Activated B cell treated with CpG ODN at 0.5 μM for 24 hours (primary cell): ENCODE measurements around the gene ASTN2. TPM values are rescaled to one million over a fixed set of nuclear protein-coding genes. Genes with fewer than 3 reads are reported as not detected.

ENCODE experiments used
- ATAC-seq: fragments of 200-7000 bp; cut with Tn5 transposase; one replicate; pipeline ENCODE4 v1.10.0; 2021; ENCODE audit warnings: low read depth, mild to moderate bottlenecking, moderate library complexity
- CTCF ChIA-PET: fragments of 350-600 bp; sonication (Branson Sonifier 250); formaldehyde crosslinking; loops from one replicate; lab custom pipeline; 2021; ENCODE audit warnings: antibody characterized with exemption; lab: Charles Lee
- POLR2A ChIA-PET: fragments of 350-600 bp; sonication (Branson Sonifier 250); formaldehyde crosslinking; loops from one replicate; lab custom pipeline; 2021; ENCODE audit warnings: antibody characterized with exemption; lab: Charles Lee
- DNase-seq: peaks from one replicate; pipeline ENCODE4 v3.0.0; 2022
- H3K27ac Mint-ChIP-seq: one replicate; pipeline ENCODE4 v1.8.0; 2020; ENCODE audit warnings: mixed read lengths
- H3K27me3 Mint-ChIP-seq: one replicate; pipeline ENCODE4 v1.8.0; 2021; ENCODE audit warnings: mixed read lengths
- H3K36me3 Mint-ChIP-seq: one replicate; pipeline ENCODE4 v1.8.0; 2021; ENCODE audit warnings: low read depth, mixed read lengths
- H3K4me1 Mint-ChIP-seq: one replicate; pipeline ENCODE4 v1.8.0; 2021; ENCODE audit warnings: mixed read lengths
- H3K4me3 Mint-ChIP-seq: one replicate; pipeline ENCODE4 v1.8.0; 2020; ENCODE audit warnings: mild to moderate bottlenecking, mixed read lengths
- H3K9me3 Mint-ChIP-seq: one replicate; pipeline ENCODE4 v1.8.0; 2020; ENCODE audit warnings: mixed read lengths
- intact Hi-C: fragments of 100-400 bp; cut with micrococcal nuclease; formaldehyde crosslinking; loops from one replicate; pipeline ENCODE4 v1.15.1; 2024
- total RNA-seq: library from RNA; stranded (reverse); gene quantifications from 2 replicates; pipeline ENCODE4 v1.2.3, GENCODE V29; 2022
- TF ChIP-seq, protein P1 (sequence below): fragments of 200-600 bp; IDR thresholded peaks from one replicate; pipeline ENCODE4 v1.8.0; 2022; ENCODE audit warnings: antibody characterized with exemption, mild to moderate bottlenecking

ASTN2 gene
- total RNA-seq, 1 donor from 2014 or later = 2.3 TPM

DNA sequence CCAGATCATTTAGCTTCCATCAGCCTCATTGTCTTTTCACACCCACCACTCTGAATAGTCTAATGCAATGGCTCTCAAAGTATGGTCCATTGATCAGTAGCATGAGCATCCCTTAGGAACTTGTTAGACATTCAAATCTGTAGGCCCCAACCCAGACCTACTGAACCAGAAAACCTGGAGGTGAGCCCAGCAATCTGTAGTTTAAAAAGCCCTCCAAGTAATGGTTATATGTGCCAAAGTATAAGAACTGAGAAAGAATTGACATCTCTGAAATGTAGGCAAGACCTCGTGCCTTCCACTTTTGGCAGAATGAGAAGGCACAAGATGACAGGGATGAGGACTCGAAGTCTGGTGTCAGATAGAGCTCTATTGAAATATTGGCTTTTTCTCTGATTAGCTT, 460.1 kb downstream of the ASTN2 start:
- no peak for ATAC-seq
- POLR2A ChIA-PET = no interaction called here
- CTCF ChIA-PET = no interaction called here

DNA sequence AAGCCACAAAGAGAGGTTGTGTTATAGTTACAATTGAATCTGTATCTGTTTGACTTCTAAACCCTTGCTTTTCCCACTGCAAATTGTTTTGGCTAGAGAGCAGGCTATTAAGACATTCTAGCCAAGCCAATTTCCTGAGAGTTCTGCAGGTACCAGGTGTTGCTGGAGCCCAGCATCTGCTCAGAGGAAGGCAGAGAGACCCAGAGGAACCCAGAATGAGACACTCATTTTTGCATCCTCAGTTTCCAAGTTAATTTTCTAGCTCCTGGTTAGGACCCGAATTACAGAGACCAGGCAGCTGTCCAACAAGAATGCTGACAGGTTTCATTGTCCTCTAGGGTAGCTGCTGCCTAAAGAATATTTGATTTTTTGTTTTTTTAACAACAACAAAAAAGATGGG, 461.6 kb downstream of the ASTN2 start:
- POLR2A ChIA-PET = no interaction called here
- no peak overlapping the region for H3K27ac Mint-ChIP-seq
- intact Hi-C loops = no loop called here

More for the DNA sequence above, 460.1 kb downstream of the ASTN2 start:
- no peak overlapping the region for H3K27ac Mint-ChIP-seq
- no peaks in the 10 kb centered on the region for H3K27me3 Mint-ChIP-seq
- no peaks in the 10 kb centered on the region for H3K4me1 Mint-ChIP-seq
- intact Hi-C loops = no loop called here
- no peak for DNase-seq
- H3K36me3 Mint-ChIP-seq = no peaks in the 10 kb centered on the region
- TF ChIP-seq, protein P1, sequence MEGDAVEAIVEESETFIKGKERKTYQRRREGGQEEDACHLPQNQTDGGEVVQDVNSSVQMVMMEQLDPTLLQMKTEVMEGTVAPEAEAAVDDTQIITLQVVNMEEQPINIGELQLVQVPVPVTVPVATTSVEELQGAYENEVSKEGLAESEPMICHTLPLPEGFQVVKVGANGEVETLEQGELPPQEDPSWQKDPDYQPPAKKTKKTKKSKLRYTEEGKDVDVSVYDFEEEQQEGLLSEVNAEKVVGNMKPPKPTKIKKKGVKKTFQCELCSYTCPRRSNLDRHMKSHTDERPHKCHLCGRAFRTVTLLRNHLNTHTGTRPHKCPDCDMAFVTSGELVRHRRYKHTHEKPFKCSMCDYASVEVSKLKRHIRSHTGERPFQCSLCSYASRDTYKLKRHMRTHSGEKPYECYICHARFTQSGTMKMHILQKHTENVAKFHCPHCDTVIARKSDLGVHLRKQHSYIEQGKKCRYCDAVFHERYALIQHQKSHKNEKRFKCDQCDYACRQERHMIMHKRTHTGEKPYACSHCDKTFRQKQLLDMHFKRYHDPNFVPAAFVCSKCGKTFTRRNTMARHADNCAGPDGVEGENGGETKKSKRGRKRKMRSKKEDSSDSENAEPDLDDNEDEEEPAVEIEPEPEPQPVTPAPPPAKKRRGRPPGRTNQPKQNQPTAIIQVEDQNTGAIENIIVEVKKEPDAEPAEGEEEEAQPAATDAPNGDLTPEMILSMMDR = no peak
- H3K9me3 Mint-ChIP-seq = no peaks in the 10 kb centered on the region
- no peak overlapping the region for H3K4me3 Mint-ChIP-seq

DNA sequence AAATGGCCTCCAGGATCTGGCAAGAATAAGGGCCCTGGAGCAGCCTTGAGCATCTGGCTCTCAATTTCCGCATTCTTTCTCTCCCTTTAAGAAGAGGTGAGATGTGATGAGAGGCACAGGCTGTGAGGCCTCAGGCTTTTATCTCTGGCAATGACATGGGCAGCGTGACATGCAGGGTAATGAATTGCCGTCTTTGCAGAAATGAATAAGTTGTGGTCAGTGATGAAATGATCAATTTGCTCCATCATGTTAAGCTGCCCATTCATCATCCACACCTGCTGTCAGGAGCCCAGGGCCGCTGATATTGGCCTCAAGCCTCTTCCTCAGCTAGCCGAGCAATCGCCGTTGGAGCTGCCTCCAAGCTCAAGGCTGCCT, 462.4 kb downstream of the ASTN2 start:
- intact Hi-C loops = no loop called here
- TF ChIP-seq, protein P1 = no peak
- Mint-ChIP-seq H3K27ac (no peak overlapping the region), H3K4me3 (no peak overlapping the region), H3K27me3 (no peaks in the 10 kb centered on the region), H3K9me3 (no peaks in the 10 kb centered on the region), H3K4me1 (no peaks in the 10 kb centered on the region), H3K36me3 (no peaks in the 10 kb centered on the region)
- no peak for DNase-seq
- ChIA-PET CTCF (no interaction called here), POLR2A (no interaction called here)
- ATAC-seq = no peak

More for the DNA sequence above, 461.6 kb downstream of the ASTN2 start:
- H3K9me3 Mint-ChIP-seq = no peaks in the 10 kb centered on the region
- TF ChIP-seq, protein P1 = no peak
- no peaks in the 10 kb centered on the region for H3K27me3 Mint-ChIP-seq
- CTCF ChIA-PET = no interaction called here
- no peaks in the 10 kb centered on the region for H3K4me1 Mint-ChIP-seq
- DNase-seq (no peak), ATAC-seq (no peak)
- no peak overlapping the region for H3K4me3 Mint-ChIP-seq
- no peaks in the 10 kb centered on the region for H3K36me3 Mint-ChIP-seq

DNA sequence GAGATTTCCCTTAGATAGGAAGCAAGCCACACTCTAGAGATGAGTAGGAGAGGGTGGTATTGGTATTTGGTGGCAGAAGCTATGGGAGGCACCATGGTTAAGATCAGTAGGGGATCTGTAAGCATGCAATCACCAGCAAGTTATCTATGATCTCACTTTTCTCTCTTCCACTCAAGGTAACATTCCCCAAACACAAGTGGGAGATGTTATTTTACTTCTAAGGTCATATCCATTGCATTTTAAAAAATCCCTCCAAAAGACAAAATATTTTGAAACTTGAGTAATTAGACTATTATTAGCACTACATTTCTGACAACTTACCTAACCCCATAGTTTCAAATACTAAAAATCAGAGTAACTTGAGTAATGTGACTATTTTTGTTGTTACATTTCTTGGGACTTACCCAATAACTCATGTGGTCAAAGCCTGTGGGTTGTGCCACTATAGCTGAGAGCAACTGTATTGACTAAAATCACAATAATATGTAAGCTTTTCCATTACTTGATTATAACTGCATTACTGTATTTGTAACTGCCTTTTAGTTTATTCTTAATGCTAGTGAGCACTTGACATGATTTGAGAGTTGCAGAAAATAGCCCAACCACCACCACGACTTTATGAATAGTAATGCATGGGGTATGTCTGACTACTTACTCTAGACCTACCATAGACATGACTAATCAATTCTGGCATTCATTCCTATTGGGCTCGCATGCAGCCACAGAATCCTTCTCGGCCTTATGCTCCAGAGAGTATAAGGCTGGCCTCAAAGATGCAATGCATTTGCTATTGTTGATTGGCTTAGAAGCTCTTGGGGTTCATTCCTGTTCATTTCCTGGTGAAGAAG, 463.0 kb downstream of the ASTN2 start:
- intact Hi-C loops = no loop called here
- Mint-ChIP-seq H3K36me3 (no peaks in the 10 kb centered on the region), H3K27me3 (no peaks in the 10 kb centered on the region), H3K4me3 (no peak overlapping the region), H3K4me1 (no peaks in the 10 kb centered on the region), H3K9me3 (no peaks in the 10 kb centered on the region), H3K27ac (no peak overlapping the region)
- CTCF ChIA-PET = no interaction called here
- POLR2A ChIA-PET = no interaction called here
- no peak for DNase-seq
- TF ChIP-seq, protein P1 = no peak
- no peak for ATAC-seq

DNA sequence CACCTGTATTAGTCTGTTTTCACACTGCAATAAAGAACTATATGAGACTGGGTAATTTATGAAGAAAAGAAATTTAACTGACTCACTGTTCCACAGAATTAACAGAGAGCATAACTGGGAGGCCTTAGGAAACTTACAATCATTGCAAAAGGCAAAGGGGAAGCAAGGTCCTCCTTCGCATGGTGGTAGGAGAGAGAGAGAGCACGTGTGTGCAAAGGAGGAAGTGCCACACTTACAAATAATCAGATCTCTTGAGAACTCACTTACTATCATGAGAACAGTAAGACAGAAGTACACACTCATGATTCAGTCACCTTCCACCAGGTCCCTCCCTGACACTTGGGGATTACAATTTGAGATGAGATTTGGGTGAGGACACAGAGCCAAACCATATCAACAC, 469.0 kb downstream of the ASTN2 start:
- TF ChIP-seq, protein P1 = no peak
- intact Hi-C loops = no loop called here
- ChIA-PET POLR2A (no interaction called here), CTCF (no interaction called here)
- Mint-ChIP-seq H3K36me3 (no peaks in the 10 kb centered on the region), H3K27me3 (no peaks in the 10 kb centered on the region), H3K4me1 (peaks cover 8% of the 10 kb centered on the region), H3K27ac (no peak overlapping the region), H3K4me3 (no peak overlapping the region), H3K9me3 (no peaks in the 10 kb centered on the region)
- DNase-seq (no peak), ATAC-seq (no peak)
